ENCODE measurements around the gene ETV1.
"Not testable (repeated sequence)": the region's sequence is repeated elsewhere in the genome, so short reads cannot be mapped to it uniquely, and the experiment has no call there.

The ETV1 gene

DNA sequence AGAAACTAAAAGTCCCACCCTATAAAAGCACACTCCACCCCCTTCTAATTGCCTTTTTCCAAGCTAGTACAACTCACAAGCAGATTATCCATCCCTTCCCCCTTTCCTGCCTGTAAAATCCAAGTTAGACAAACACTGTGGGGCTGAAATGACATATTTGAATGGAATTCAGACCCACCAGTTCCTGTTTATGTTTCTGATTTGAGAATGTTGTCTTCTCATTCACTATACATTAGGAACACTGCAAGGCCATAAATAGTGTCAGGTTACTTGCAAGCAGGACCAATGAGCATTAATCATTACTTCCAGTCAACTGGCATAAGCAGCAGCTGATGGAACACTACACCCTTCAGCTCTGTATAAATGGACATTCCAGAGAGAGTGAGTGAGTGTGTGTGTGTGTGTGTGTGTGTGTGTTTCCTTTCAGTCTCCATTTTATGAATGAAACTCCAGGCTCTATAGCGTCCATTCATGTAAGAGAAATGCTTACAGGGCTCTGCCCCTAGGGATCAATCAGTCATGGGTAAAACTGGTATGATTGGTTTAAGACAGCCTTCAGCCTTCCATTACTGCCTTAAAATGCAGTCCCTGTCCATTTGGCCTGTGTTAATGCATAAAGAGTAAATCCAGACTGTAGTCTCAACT lies 69.3 kb downstream of the ETV1 start:
- DNase-seq = peak; percentile 66

GRCh38 chr7:13918333-13918732 lies 71.1 kb downstream of the ETV1 start:
- DNase-seq = not testable (repeated sequence)

GRCh38 chr7:13917103-13917502 lies 72.4 kb downstream of the ETV1 start:
- not testable (repeated sequence) for DNase-seq

DNA sequence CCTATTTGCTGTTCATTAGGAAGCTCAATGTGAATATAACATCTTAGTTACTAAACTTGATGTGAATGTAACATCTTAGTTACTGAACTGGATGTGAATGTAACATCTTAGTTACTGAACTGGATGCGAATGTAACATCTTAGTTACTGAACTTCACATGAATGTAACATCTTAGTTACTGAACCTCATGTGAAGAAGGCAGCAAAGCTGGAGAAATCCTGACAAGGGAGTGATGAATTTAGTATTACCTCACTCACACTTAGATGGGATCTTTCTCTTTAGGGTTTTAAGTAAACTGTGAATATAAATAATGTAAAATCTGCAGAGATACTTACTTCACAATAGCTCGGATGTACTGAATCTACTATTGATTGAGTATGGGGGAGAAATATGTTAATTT lies 73.6 kb downstream of the ETV1 start:
- no peak for DNase-seq

- no peak for DNase-seq
Measured at GRCh38 chr7:13912715-13913278, 76.7 kb downstream of the ETV1 start.

DNA sequence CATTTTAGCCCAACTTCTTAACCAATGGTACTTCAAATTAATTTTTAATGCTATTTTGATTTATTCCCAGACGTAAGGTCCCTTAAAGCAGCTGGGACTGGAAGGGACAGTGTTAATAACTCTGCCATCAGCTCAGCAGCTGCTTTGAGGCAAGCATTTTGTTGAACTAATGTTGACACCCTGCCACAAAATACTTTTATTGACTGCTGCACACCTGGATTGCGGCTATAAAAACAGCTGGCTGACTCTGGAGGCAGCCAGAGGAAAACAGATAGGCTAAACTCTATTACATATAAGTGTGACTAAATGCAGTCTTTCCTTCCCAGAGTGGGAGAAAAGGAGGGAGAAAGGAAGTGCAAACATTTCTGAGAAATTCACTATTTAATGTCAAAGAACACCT lies 77.6 kb downstream of the ETV1 start:
- no peak for DNase-seq

- DNase-seq = no peak
Measured at GRCh38 chr7:13910805-13911551, 78.5 kb downstream of the ETV1 start.

DNA sequence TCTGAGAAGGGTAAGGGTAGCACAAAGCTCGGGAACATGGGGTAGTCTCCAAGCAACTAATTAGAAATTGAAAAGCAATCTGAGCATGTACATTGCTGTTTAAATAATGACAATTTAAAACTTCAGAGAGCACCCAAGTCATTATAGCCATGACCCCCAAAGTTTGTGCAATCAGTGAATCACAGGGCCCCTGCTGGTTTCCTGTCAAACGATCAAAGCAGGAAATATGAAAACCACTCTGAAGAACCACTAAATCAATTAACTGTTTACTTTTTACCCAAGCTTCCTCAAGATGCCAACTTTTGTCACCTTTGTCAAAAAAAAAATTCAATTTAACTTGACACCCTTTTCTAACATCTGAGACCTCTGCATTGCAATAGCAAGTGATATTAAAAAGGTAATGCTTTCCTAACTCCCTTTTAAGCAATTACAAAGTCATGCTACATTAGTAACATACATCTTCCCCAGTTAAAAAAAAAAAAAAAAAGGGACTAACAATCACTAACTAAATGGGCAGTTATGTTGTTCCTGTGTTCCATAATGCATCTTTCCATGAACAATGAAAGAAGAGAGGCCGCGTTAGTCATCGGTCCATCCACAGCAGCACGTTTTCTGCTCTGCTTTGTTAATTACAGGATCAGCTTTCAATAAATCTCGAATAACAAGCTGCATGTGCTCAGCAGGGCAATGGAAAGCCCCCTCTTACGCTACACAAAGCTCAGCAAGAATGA lies 80.6 kb downstream of the ETV1 start:
- no peak for DNase-seq

- DNase-seq = no peak
Measured at GRCh38 chr7:13907831-13908230, 81.6 kb downstream of the ETV1 start.

DNA sequence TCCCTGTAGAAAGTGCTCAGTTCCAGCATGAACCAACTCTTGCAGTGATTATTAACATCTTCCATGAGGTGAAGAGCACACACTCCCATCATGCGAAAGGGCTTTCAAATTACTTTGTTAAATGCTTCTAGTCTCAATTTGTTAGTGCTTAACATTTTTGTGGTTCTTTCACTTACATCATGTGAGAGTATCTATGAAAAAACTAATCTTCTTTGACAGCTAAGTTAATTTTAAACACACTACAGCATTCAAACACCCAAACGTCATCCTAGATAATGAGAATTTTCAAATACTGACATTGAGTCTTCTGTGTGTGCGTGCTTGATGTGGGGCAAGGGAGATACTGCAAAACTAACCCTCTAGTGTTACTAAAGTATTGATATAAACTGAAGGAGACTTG lies 84.8 kb downstream of the ETV1 start:
- DNase-seq = peak; percentile 41

GRCh38 chr7:13904007-13904406 lies 85.5 kb downstream of the ETV1 start:
- DNase-seq = peak; percentile 81

DNA sequence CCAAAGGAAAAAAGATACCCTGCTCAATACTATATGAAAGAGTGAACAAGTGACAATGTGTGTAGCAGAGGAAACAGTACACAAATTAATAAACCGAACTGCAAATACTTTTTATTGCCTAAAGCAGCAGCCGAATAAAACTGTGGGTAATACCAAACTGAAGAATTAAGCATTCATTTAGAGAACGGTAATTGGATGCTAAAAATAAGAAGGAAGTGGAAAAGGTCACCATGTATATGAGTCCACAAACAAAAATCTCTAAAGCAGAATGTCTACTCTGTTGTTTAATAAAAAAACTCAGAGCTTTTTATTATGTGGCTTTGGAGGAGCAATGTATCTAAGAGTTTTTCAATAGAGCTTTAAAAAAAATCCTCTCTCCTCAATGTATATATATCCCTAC lies 87.9 kb downstream of the ETV1 start:
- no peak for DNase-seq

DNA sequence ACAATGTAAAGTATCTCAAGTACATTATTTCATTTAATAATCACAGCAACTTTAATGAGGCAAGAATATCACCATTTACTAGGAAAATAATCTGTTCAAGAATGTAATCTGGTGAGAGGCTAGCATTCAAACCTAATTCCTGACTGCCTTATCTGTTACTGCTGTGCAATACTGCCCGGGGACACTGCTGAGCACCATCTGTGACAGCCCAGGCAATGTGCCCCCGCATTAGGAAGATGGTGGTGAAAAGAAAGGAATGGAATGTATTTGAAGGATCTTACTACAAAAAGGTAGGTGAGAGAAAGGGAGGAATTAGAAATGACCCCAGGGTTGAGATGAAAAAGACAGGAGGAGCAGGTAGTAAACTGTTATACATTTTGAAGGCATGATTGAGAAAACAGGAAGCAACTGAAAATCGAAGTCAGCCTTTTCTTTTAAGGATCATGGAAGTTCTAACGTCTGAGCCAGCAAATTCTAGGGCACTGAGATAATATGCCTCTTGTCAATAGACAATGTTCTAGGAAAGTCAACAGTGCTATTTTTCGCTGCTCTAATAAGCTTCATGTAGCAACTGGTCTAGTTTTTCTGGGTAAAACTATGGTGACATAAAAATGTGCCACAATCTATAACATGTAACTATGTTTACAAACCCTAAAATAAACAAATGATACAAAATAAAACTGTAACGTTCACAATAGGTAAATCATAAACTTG lies 90.4 kb downstream of the ETV1 start:
- DNase-seq = no peak

DNA sequence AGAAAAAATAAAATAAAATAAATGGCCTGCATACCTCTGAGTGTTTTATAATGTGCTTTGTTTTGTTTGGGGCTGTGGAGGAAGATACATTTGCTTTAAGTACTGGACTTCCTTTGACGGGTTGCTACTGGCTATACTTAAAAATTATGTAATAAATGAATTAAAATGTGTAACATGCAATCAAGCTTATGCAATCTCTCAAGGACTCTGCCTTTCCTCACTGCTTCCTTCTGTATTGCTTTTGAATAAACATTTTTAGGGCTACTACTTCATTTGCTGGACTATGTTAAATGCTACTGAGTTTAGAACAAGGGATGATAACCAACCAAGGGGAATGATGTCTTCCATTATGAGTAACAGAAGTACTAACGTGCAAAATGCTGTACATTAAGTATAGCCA lies 91.6 kb downstream of the ETV1 start:
- DNase-seq = no peak

GRCh38 chr7:13894954-13895353 lies 94.5 kb downstream of the ETV1 start:
- DNase-seq = no peak

DNA sequence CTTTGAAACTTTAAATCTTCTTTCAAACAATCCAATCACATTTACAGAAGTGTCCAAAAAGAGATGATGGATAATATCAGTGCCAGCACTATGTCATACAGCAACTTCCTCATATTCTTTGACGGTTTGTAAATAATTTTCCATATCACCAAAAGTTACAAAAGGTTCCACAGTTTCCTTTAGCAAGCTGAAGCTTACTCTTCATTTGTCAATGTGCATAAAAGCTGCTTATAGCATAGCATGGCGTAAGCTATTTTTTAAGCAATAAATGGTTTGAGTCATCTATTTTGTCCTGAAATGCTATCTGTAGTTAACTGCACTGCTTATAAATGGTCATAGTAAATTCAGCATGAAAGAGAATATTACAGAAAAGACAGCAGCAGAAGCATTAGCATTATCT lies 95.1 kb downstream of the ETV1 start:
- DNase-seq = no peak

- DNase-seq = no peak
Measured at GRCh38 chr7:13890793-13891192, 98.7 kb downstream of the ETV1 start.

DNA sequence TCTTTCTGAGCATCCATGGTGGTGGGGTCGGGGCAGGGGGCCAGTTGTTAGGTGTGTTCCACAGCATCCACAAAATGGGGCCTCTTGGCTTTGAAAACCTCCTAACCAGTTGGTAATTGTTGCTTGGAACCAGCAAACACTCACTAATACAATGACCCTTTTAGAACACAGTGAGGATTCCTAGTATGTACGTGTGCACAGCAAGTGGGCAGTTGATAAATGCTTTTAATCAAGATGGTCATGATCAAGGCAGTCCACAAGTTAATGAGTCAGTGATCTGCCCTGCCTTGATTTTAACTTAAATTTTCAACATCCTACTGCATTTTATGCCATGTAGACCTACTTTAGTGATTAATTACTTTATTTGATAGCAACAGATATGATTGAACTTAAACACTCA lies 103.1 kb downstream of the ETV1 start:
- no peak for DNase-seq

- DNase-seq = no peak
Measured at GRCh38 chr7:13882051-13882450, 107.4 kb downstream of the ETV1 start.

GRCh38 chr7:13880789-13881188 lies 108.7 kb downstream of the ETV1 start:
- no peak for DNase-seq

GRCh38 chr7:13879994-13880686 lies 109.3 kb downstream of the ETV1 start:
- DNase-seq = no peak

- DNase-seq = no peak
Measured at GRCh38 chr7:13879143-13879542, 110.3 kb downstream of the ETV1 start.
